Mesothelial cell of epicardium (in vitro differentiated cells): Measurements from ENCODE around the gene ISCU. TPM values are rescaled to one million over a fixed set of nuclear protein-coding genes. Genes with fewer than 3 reads are reported as not detected.
"Not testable (repeated sequence)": the region's sequence is repeated elsewhere in the genome, so short reads cannot be mapped to it uniquely, and the experiment has no call there.

ENCODE experiments used
- DNase-seq, 2 experiments: peaks; one replicate each; pipeline ENCODE4 v3.0.0; 2021; ENCODE audit warnings: low spot score in 2 of 2; ENCODE audit not compliant: unreplicated experiment in 2 of 2
- H3K27ac Mint-ChIP-seq: 2 replicates; pipeline ENCODE4 v1.8.0; 2021; ENCODE audit warnings: mixed read lengths
- H3K27me3 Mint-ChIP-seq: 2 replicates; pipeline ENCODE4 v1.8.0; 2021; ENCODE audit warnings: low read depth, mixed read lengths
- H3K36me3 Mint-ChIP-seq: 2 replicates; pipeline ENCODE4 v1.8.0; 2021; ENCODE audit warnings: mixed read lengths
- H3K4me1 Mint-ChIP-seq: 2 replicates; pipeline ENCODE4 v1.8.0; 2021; ENCODE audit warnings: mixed read lengths
- H3K4me3 Mint-ChIP-seq: 2 replicates; pipeline ENCODE4 v1.8.0; 2021; ENCODE audit warnings: mild to moderate bottlenecking, moderate library complexity, mixed read lengths
- H3K9me3 Mint-ChIP-seq: 2 replicates; pipeline ENCODE4 v1.8.0; 2021; ENCODE audit warnings: mixed read lengths
- total RNA-seq: library from RNA; stranded (reverse); gene quantifications from 3 replicates; pipeline ENCODE4 v1.2.1, GENCODE V29; 2021
- TF ChIP-seq, protein P1 (sequence below): fragments of 200-600 bp; sonication (generic); IDR thresholded peaks from one replicate; pipeline ENCODE4 v1.5.0; 2021; ENCODE audit warnings: antibody characterized with exemption; ENCODE audit not compliant: unreplicated experiment

ISCU gene
- total RNA-seq, 1 donor from 2014 or later = 64.9 TPM

DNA sequence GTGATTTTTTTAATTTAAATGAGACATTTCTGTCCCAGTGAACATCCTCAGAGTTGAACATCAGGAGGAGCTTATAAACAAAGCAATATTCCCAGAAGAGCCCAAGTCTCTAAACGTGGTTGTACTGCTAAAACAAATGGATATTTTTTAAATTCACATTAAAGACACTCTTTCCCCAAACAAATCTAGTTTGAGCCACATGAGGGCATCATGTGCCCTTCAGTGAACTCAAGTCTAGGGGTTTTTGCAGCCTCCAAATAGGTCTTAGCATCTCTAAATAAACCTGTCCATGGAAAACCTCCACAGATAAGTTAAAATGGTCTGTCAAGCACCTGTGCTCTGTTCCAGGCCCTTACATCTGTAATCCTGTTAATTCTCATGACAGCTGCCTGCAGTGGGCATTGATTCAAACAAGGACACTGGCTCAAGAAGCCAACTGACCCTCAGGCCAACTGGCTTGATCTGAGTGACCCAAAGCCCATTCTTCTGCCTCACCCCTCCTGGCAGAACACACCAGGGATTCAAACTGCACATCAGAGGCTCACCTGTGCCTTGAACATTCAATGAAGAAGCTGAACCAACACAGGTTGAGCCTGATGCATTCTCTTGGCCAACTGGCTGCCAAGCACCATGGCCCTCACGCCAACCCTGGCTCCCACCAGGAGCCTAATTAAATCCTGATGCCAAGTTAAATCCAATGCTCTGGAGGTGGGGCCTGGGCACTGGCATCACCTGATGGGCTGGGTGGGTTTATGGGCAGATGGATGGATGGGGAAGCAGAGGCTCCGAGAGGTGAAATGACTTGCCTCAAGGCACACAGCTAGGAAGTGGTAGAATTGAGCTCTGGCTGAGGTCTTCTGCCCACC lies 8.6 kb downstream of the ISCU start:
- Mint-ChIP-seq H3K36me3 (peaks cover 12% of the 10 kb centered on the region), H3K27ac (peak overlapping the region; percentile 57), H3K9me3 (no peaks in the 10 kb centered on the region), H3K4me1 (peaks cover under 1% of the 10 kb centered on the region), H3K4me3 (no peak overlapping the region), H3K27me3 (peaks cover 4% of the 10 kb centered on the region)
- TF ChIP-seq, protein P1, sequence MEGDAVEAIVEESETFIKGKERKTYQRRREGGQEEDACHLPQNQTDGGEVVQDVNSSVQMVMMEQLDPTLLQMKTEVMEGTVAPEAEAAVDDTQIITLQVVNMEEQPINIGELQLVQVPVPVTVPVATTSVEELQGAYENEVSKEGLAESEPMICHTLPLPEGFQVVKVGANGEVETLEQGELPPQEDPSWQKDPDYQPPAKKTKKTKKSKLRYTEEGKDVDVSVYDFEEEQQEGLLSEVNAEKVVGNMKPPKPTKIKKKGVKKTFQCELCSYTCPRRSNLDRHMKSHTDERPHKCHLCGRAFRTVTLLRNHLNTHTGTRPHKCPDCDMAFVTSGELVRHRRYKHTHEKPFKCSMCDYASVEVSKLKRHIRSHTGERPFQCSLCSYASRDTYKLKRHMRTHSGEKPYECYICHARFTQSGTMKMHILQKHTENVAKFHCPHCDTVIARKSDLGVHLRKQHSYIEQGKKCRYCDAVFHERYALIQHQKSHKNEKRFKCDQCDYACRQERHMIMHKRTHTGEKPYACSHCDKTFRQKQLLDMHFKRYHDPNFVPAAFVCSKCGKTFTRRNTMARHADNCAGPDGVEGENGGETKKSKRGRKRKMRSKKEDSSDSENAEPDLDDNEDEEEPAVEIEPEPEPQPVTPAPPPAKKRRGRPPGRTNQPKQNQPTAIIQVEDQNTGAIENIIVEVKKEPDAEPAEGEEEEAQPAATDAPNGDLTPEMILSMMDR = no peak
- DNase-seq = no peak

GRCh38 chr12:108571609-108572165 lies 9.3 kb downstream of the ISCU start:
- Mint-ChIP-seq H3K9me3 (no peaks in the 10 kb centered on the region), H3K4me3 (no peak overlapping the region), H3K27ac (no peak overlapping the region), H3K27me3 (peaks cover 4% of the 10 kb centered on the region), H3K36me3 (peaks cover 10% of the 10 kb centered on the region), H3K4me1 (peaks cover 5% of the 10 kb centered on the region)
- no peak for DNase-seq
- TF ChIP-seq, protein P1 = no peak

GRCh38 chr12:108572166-108572790 lies 9.9 kb downstream of the ISCU start:
- TF ChIP-seq, protein P1 = no peak
- Mint-ChIP-seq H3K4me1 (peaks cover 5% of the 10 kb centered on the region), H3K36me3 (peaks cover 10% of the 10 kb centered on the region), H3K27me3 (peaks cover 4% of the 10 kb centered on the region), H3K4me3 (no peak overlapping the region), H3K27ac (no peak overlapping the region), H3K9me3 (no peaks in the 10 kb centered on the region)
- DNase-seq = no peak

DNA sequence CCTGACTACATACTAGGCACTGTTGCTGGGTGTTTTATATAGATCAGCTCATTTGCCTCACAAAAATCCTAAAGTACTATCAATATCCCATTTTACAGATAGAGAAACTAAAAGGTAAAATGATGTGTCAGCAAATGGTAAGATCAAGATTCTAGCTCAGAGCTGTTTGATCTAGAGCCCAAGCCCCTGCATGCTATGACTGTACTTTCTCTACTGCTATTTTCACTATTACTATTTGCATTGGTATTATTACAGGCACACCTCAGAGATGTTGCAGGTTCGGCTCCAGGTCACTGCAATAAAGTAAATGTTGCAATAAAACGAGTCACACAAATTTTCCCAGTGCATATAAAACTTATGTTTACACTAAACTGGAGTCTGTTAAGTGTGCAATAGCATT lies 10.9 kb downstream of the ISCU start:
- Mint-ChIP-seq H3K27ac (no peak overlapping the region), H3K36me3 (peaks cover 7% of the 10 kb centered on the region), H3K4me1 (peaks cover 5% of the 10 kb centered on the region), H3K4me3 (no peak overlapping the region), H3K27me3 (peaks cover 4% of the 10 kb centered on the region), H3K9me3 (no peaks in the 10 kb centered on the region)
- TF ChIP-seq, protein P1 = no peak
- DNase-seq = no peak

DNA sequence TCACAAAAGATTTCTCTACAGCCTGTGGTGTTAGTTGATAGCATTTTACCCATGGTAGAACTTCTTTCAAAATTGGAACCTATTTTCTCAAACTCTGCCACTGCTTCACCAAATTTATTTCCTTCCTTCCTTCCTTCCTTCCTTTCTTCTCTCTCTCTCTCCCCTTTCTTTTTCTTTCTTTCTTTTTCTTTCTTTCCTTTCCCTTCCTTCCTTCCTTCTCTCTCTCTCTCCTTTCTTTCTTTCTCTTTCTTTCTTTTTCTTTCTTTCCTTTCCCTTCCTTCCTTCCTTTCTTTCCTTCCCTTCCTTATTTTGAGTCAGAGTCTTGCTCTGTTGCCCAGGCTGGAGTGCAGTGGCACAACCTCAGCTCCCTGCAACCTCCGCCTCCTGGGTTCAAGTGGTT lies 11.9 kb downstream of the ISCU start:
- not testable (repeated sequence) for H3K36me3 Mint-ChIP-seq, DNase-seq, H3K27me3 Mint-ChIP-seq, H3K27ac Mint-ChIP-seq, H3K9me3 Mint-ChIP-seq, H3K4me3 Mint-ChIP-seq
- peaks cover 12% of the 10 kb centered on the region for H3K4me1 Mint-ChIP-seq
